ENCODE data around the gene ZNF277.

Gene ZNF277

DNA sequence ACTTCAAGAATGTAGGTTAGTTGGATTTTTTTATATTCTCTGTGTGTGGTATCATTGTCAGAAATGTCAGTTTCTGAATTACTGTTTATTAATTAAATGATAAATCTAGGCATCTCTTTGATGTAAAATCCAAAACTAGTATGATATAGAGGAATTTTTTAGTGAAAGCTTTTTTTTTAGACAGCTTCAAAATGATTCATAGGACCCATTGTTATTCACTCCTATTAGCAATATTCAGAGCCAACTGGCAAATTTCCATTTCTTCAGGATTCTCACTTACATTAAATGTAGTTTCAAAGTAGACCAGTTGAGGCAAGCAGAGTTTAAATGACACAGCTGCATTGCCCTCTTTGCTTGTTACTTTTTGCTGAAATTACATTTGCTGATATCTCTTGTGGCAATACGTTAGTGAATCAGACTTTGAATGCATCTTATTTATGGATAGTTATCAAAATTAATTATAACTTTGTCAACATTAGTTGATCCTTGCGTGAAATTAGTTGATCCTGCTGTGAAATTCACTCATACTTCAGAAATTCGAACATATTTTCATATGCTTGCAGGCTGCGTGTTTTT is 20.3 kb downstream of the ZNF277 start:
- no peaks in the 10 kb centered on the region for H3K4me1 ChIP-seq (ENCODE audit: control insufficient read depth, insufficient read depth, low read length)
- no peaks in the 10 kb centered on the region for H3K36me3 ChIP-seq (ENCODE audit: control insufficient read depth in 2 of 2, insufficient read depth in 1 of 2, low read length in 2 of 2)
- TF ChIP-seq, protein P1, sequence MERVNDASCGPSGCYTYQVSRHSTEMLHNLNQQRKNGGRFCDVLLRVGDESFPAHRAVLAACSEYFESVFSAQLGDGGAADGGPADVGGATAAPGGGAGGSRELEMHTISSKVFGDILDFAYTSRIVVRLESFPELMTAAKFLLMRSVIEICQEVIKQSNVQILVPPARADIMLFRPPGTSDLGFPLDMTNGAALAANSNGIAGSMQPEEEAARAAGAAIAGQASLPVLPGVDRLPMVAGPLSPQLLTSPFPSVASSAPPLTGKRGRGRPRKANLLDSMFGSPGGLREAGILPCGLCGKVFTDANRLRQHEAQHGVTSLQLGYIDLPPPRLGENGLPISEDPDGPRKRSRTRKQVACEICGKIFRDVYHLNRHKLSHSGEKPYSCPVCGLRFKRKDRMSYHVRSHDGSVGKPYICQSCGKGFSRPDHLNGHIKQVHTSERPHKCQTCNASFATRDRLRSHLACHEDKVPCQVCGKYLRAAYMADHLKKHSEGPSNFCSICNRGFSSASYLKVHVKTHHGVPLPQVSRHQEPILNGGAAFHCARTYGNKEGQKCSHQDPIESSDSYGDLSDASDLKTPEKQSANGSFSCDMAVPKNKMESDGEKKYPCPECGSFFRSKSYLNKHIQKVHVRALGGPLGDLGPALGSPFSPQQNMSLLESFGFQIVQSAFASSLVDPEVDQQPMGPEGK (tag by site-specific recombination; IDR thresholded peaks at IDR 0.05) = no peak
- no peak for TF ChIP-seq KLF7 (tag by site-specific recombination; IDR thresholded peaks at IDR 0.05; ENCODE audit: borderline replicate concordance)
- no peak for TF ChIP-seq ZNF211 (tag by site-specific recombination; IDR thresholded peaks at IDR 0.05; ENCODE audit: low read depth)
- no peak for TF ChIP-seq ZNF530 (tag by site-specific recombination; IDR thresholded peaks at IDR 0.05; ENCODE audit: low read depth)
- no peak for TF ChIP-seq ZNF132 (tag by site-specific recombination; IDR thresholded peaks at IDR 0.05; ENCODE audit: borderline replicate concordance)
- no peak for TF ChIP-seq ZIC2 (tag by site-specific recombination; IDR thresholded peaks at IDR 0.05)
- no peak for TF ChIP-seq BCL11A (tag by site-specific recombination; IDR thresholded peaks at IDR 0.05; ENCODE audit: low read depth)
- TF ChIP-seq ZBTB17 (tag by site-specific recombination; IDR thresholded peaks at IDR 0.05) = no peak
- TF ChIP-seq, protein P2, sequence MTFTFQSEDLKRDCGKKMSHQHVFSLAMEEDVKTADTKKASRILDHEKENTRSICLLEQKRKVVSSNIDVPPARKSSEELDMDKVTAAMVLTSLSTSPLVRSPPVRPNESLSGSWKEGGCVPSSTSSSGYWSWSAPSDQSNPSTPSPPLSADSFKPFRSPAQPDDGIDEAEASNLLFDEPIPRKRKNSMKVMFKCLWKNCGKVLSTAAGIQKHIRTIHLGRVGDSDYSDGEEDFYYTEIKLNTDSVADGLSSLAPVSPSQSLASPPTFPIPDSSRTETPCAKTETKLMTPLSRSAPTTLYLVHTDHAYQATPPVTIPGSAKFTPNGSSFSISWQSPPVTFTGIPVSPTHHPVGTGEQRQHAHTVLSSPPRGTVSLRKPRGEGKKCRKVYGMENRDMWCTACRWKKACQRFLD (tag by site-specific recombination; IDR thresholded peaks at IDR 0.05) = no peak
- no peak for TF ChIP-seq ZNF266 (tag by site-specific recombination; IDR thresholded peaks at IDR 0.05; ENCODE audit: low read depth)
- TF ChIP-seq, protein P3, sequence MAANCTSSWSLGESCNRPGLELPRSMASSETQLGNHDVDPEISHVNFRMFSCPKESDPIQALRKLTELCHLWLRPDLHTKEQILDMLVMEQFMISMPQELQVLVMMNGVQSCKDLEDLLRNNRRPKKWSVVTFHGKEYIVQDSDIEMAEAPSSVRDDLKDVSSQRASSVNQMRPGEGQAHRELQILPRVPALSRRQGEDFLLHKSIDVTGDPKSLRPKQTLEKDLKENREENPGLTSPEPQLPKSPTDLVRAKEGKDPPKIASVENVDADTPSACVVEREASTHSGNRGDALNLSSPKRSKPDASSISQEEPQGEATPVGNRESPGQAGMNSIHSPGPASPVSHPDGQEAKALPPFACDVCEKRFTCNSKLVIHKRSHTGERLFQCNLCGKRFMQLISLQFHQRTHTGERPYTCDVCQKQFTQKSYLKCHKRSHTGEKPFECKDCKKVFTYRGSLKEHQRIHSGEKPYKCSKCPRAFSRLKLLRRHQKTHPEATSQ (tag by site-specific recombination; IDR thresholded peaks at IDR 0.05) = no peak
- no peak for TF ChIP-seq ZNF660 (tag by site-specific recombination; IDR thresholded peaks at IDR 0.05)
- no peak for TF ChIP-seq ZNF157 (tag by site-specific recombination; IDR thresholded peaks at IDR 0.05)
- TF ChIP-seq OSR2 (tag by site-specific recombination; IDR thresholded peaks at IDR 0.05) = no peak
- TF ChIP-seq SP2 (tag by site-specific recombination; IDR thresholded peaks at IDR 0.05) = no peak
- TF ChIP-seq ZNF624 (tag by site-specific recombination; IDR thresholded peaks at IDR 0.05) = no peak
- TF ChIP-seq, protein P4, sequence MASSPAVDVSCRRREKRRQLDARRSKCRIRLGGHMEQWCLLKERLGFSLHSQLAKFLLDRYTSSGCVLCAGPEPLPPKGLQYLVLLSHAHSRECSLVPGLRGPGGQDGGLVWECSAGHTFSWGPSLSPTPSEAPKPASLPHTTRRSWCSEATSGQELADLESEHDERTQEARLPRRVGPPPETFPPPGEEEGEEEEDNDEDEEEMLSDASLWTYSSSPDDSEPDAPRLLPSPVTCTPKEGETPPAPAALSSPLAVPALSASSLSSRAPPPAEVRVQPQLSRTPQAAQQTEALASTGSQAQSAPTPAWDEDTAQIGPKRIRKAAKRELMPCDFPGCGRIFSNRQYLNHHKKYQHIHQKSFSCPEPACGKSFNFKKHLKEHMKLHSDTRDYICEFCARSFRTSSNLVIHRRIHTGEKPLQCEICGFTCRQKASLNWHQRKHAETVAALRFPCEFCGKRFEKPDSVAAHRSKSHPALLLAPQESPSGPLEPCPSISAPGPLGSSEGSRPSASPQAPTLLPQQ (tag by site-specific recombination; IDR thresholded peaks at IDR 0.05) = no peak
- no peak for TF ChIP-seq ZFHX2 (tag by site-specific recombination; conservative IDR thresholded peaks at IDR 0.05)
- TF ChIP-seq ZNF202 (tag by site-specific recombination; IDR thresholded peaks at IDR 0.05; ENCODE audit: borderline replicate concordance) = no peak
- ChIA-PET POLR2A (no interaction called here), CTCF (no interaction called here)
- no peaks in the 10 kb centered on the region for H3K9me3 ChIP-seq (ENCODE audit: control insufficient read depth, insufficient read depth, low read depth, low read length)
- H3K4me3 ChIP-seq (ENCODE audit: low read depth, low read length) = no peak overlapping the region
- no peak overlapping the region for H3K27ac ChIP-seq (ENCODE audit: extremely low read depth, low read depth, low read length)

DNA sequence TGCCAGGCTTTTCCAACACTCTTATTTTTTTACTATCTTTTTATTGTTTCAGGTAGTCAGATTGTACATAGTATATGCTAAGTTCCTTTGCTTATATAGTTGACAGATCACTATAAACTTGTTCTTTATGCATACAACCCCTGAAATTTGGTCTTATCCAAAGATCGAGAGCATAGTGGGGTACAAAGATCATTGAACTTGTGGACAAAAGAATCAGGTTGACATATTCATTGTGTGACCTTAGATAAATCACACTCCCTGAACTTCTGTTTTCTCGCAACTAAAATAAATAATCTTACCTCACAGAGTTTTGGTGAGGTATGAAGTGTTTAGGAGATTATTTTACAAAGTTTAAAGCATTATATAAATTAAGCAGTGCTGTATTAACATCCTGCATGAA is 22.1 kb downstream of the ZNF277 start:
- no peaks in the 10 kb centered on the region for H3K4me1 ChIP-seq (ENCODE audit: control insufficient read depth, insufficient read depth, low read length)
- no peak overlapping the region for H3K27ac ChIP-seq (ENCODE audit: extremely low read depth, low read depth, low read length)
- H3K9me3 ChIP-seq (ENCODE audit: control insufficient read depth, insufficient read depth, low read depth, low read length) = no peaks in the 10 kb centered on the region
- ChIA-PET CTCF (no interaction called here), POLR2A (no interaction called here)
- no peaks in the 10 kb centered on the region for H3K36me3 ChIP-seq (ENCODE audit: control insufficient read depth in 2 of 2, insufficient read depth in 1 of 2, low read length in 2 of 2)
- TF ChIP-seq, protein P5, sequence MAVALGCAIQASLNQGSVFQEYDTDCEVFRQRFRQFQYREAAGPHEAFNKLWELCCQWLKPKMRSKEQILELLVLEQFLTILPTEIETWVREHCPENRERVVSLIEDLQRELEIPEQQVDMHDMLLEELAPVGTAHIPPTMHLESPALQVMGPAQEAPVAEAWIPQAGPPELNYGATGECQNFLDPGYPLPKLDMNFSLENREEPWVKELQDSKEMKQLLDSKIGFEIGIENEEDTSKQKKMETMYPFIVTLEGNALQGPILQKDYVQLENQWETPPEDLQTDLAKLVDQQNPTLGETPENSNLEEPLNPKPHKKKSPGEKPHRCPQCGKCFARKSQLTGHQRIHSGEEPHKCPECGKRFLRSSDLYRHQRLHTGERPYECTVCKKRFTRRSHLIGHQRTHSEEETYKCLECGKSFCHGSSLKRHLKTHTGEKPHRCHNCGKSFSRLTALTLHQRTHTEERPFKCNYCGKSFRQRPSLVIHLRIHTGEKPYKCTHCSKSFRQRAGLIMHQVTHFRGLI (tag by site-specific recombination; IDR thresholded peaks at IDR 0.05) = no peak
- TF ChIP-seq, protein P6, sequence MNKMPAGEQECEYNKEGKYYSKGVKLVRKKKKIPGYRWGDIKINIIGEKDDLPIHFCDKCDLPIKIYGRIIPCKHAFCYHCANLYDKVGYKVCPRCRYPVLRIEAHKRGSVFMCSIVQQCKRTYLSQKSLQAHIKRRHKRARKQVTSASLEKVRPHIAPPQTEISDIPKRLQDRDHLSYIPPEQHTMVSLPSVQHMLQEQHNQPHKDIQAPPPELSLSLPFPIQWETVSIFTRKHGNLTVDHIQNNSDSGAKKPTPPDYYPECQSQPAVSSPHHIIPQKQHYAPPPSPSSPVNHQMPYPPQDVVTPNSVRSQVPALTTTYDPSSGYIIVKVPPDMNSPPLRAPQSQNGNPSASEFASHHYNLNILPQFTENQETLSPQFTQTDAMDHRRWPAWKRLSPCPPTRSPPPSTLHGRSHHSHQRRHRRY (tag by site-specific recombination; IDR thresholded peaks at IDR 0.05) = no peak
- TF ChIP-seq ZNF416 (tag by site-specific recombination; IDR thresholded peaks at IDR 0.05) (no peak), ZNF670 (tag by site-specific recombination; IDR thresholded peaks at IDR 0.05; ENCODE audit: low read depth) (no peak), ZNF157 (tag by site-specific recombination; IDR thresholded peaks at IDR 0.05) (no peak), ZNF146 (tag by site-specific recombination; IDR thresholded peaks at IDR 0.05) (no peak), ZSCAN30 (tag by site-specific recombination; IDR thresholded peaks at IDR 0.05) (no peak), ZNF768 (tag by site-specific recombination; IDR thresholded peaks at IDR 0.05) (no peak), ZBTB48 (tag by site-specific recombination; IDR thresholded peaks at IDR 0.05) (no peak), GLIS1 (tag by site-specific recombination; IDR thresholded peaks at IDR 0.05) (no peak), ZNF747 (tag by site-specific recombination; IDR thresholded peaks at IDR 0.05) (no peak)
- no peak overlapping the region for H3K4me3 ChIP-seq (ENCODE audit: low read depth, low read length)
